Medulla oblongata (tissue), 1 donor: ENCODE results near the gene BCL2L13.

Source experiments
- DNase-seq: peaks from one replicate; pipeline ENCODE4 v3.0.0-alpha.2; 2015; ENCODE audit errors: extremely low spot score

BCL2L13 gene

GRCh38 chr22:17726006-17726927 lies 87.7 kb downstream of the BCL2L13 start:
- no peak for DNase-seq

- DNase-seq = no peak
Measured at GRCh38 chr22:17726928-17727897, 88.7 kb downstream of the BCL2L13 start.

- no peak for DNase-seq
Measured at GRCh38 chr22:17728786-17729185, 90.2 kb downstream of the BCL2L13 start.

- DNase-seq = no peak
Measured at GRCh38 chr22:17729561-17729960, 91.0 kb downstream of the BCL2L13 start.

- DNase-seq = no peak
Measured at GRCh38 chr22:17732251-17732854, 93.8 kb downstream of the BCL2L13 start.

GRCh38 chr22:17733466-17733865 lies 94.9 kb downstream of the BCL2L13 start:
- DNase-seq = no peak

GRCh38 chr22:17734187-17734586 lies 95.6 kb downstream of the BCL2L13 start:
- no peak for DNase-seq

- DNase-seq = no peak
Measured at GRCh38 chr22:17738386-17739128, 100.0 kb downstream of the BCL2L13 start.

GRCh38 chr22:17739196-17739975 lies 100.8 kb downstream of the BCL2L13 start:
- DNase-seq = no peak

GRCh38 chr22:17741866-17742526 lies 103.4 kb downstream of the BCL2L13 start:
- DNase-seq = no peak

- peak; percentile 65 for DNase-seq
Measured at GRCh38 chr22:17742527-17742902, 104.0 kb downstream of the BCL2L13 start.

GRCh38 chr22:17743661-17744411 lies 105.3 kb downstream of the BCL2L13 start:
- DNase-seq = no peak

GRCh38 chr22:17744430-17744829 lies 105.9 kb downstream of the BCL2L13 start:
- no peak for DNase-seq

- DNase-seq = no peak
Measured at GRCh38 chr22:17746916-17747315, 108.4 kb downstream of the BCL2L13 start.

- no peak for DNase-seq
Measured at GRCh38 chr22:17748555-17749353, 110.2 kb downstream of the BCL2L13 start.

GRCh38 chr22:17749605-17750395 lies 111.2 kb downstream of the BCL2L13 start:
- no peak for DNase-seq

- DNase-seq = no peak
Measured at GRCh38 chr22:17751596-17751995, 113.0 kb downstream of the BCL2L13 start.
